Measurements from ENCODE around the gene FBXO39.

- TF ChIP-seq POLR2A (IDR thresholded peaks at IDR 0.05) (no peak), CTCF (IDR thresholded peaks at IDR 0.05) (no peak)
Observed at GRCh38 chr17:6815775-6816174, 39.8 kb downstream of the FBXO39 start.

Measured in adrenal gland (tissue), 5 donors.